ENCODE data around the gene KREMEN1.

GRCh38 chr22:29029202-29030000, 43.4 kb upstream of the KREMEN1 start:
- TF ChIP-seq CTCF (IDR thresholded peaks at IDR 0.05) (no peak), POLR2A (IDR thresholded peaks at IDR 0.05) (no peak), EP300 (IDR thresholded peaks at IDR 0.05) (no peak), POLR2AphosphoS5 (IDR thresholded peaks at IDR 0.05) (no peak)
